ENCODE data around the gene PERM1.

The PERM1 gene

GRCh38 chr1:927748-928147, 54.1 kb downstream of the PERM1 start:
- Histone ChIP-seq H3K4me1 (ENCODE audit: control insufficient read depth in 2 of 2, insufficient read depth in 2 of 2, low read length in 2 of 2) (peaks cover 13 to 17% of the 10 kb centered on the region in 2 donors), H3K36me3 (ENCODE audit: control insufficient read depth in 2 of 2, insufficient read depth in 2 of 2, low read length in 2 of 2) (no peaks in the 10 kb centered on the region), H3K27me3 (ENCODE audit: control insufficient read depth in 2 of 2, insufficient read depth in 2 of 2, low read length in 2 of 2) (peaks cover 49 to 76% of the 10 kb centered on the region in 2 donors), H3K4me3 (ENCODE audit: low read length in 2 of 2) (no peak overlapping the region), H3K27ac (ENCODE audit: low read depth in 2 of 2, low read length in 2 of 2) (no peak overlapping the region), H3K9me3 (ENCODE audit: control insufficient read depth in 2 of 2, low read length in 2 of 2) (no peaks in the 10 kb centered on the region), H3K9ac (ENCODE audit: low read depth in 1 of 2, low read length in 2 of 2) (no peak overlapping the region)

GRCh38 chr1:927234-927633, 54.7 kb downstream of the PERM1 start:
- H3K9ac ChIP-seq (ENCODE audit: low read depth in 1 of 2, low read length in 2 of 2) = no peak overlapping the region
- no peaks in the 10 kb centered on the region for H3K36me3 ChIP-seq (ENCODE audit: control insufficient read depth in 2 of 2, insufficient read depth in 2 of 2, low read length in 2 of 2)
- no peaks in the 10 kb centered on the region for H3K9me3 ChIP-seq (ENCODE audit: control insufficient read depth in 2 of 2, low read length in 2 of 2)
- H3K4me3 ChIP-seq (ENCODE audit: low read length in 2 of 2) = no peak overlapping the region
- no peak overlapping the region for H3K27ac ChIP-seq (ENCODE audit: low read depth in 2 of 2, low read length in 2 of 2)
- peaks cover 49 to 76% of the 10 kb centered on the region in 2 donors for H3K27me3 ChIP-seq (ENCODE audit: control insufficient read depth in 2 of 2, insufficient read depth in 2 of 2, low read length in 2 of 2)
- H3K4me1 ChIP-seq (ENCODE audit: control insufficient read depth in 2 of 2, insufficient read depth in 2 of 2, low read length in 2 of 2) = peaks cover 13 to 15% of the 10 kb centered on the region in 2 donors

GRCh38 chr1:925561-926421, 56.1 kb downstream of the PERM1 start:
- Histone ChIP-seq H3K27ac (ENCODE audit: low read depth in 2 of 2, low read length in 2 of 2) (no peak overlapping the region), H3K27me3 (ENCODE audit: control insufficient read depth in 2 of 2, insufficient read depth in 2 of 2, low read length in 2 of 2) (peaks cover 56 to 70% of the 10 kb centered on the region in 2 donors), H3K4me1 (ENCODE audit: control insufficient read depth in 2 of 2, insufficient read depth in 2 of 2, low read length in 2 of 2) (peaks cover 19 to 21% of the 10 kb centered on the region in 2 donors), H3K9ac (ENCODE audit: low read depth in 1 of 2, low read length in 2 of 2) (no peak overlapping the region), H3K9me3 (ENCODE audit: control insufficient read depth in 2 of 2, low read length in 2 of 2) (no peaks in the 10 kb centered on the region), H3K4me3 (ENCODE audit: low read length in 2 of 2) (peak overlapping the region in 1 of 2 donors; percentile 20), H3K36me3 (ENCODE audit: control insufficient read depth in 2 of 2, insufficient read depth in 2 of 2, low read length in 2 of 2) (no peaks in the 10 kb centered on the region)

Data from mucosa of rectum (tissue), 2 donors.